MG63 (cell line): ENCODE data around the gene CD84. TPM values are rescaled to one million over a fixed set of nuclear protein-coding genes. Genes with fewer than 3 reads are reported as not detected.

Source experiments
- DNase-seq: peaks from one replicate; pipeline ENCODE4 v3.0.0-alpha.2; 2020
- H3K27me3 ChIP-seq: fragments of 250-450 bp; sonication (Bioruptor Pico); 2 replicates; pipeline ENCODE4 v1.5.1; 2020; ENCODE audit warnings: mild to moderate bottlenecking, moderate library complexity
- H3K36me3 ChIP-seq: fragments of 250-450 bp; sonication (Bioruptor Pico); 2 replicates; pipeline ENCODE4 v1.5.1; 2020; ENCODE audit warnings: mild to moderate bottlenecking, moderate library complexity
- H3K4me3 ChIP-seq: fragments of 250-450 bp; sonication (Bioruptor Pico); 2 replicates; pipeline ENCODE4 v1.5.1; 2020; ENCODE audit warnings: mild to moderate bottlenecking, moderate library complexity
- H3K9me3 ChIP-seq: fragments of 250-450 bp; sonication (Bioruptor Pico); 2 replicates; pipeline ENCODE4 v1.5.1; 2020; ENCODE audit warnings: mild to moderate bottlenecking, moderate library complexity
- total RNA-seq: library from RNA; depleted of rRNA; stranded (reverse); fragments of >200 nt; shearing (Covaris generic); gene quantifications from 2 replicates; pipeline ENCODE4 v1.2.3, GENCODE V29; 2014; ENCODE audit warnings: low replicate concordance

CD84 gene
- total RNA-seq, 1 experiment from 2014 or later: not detected

DNA sequence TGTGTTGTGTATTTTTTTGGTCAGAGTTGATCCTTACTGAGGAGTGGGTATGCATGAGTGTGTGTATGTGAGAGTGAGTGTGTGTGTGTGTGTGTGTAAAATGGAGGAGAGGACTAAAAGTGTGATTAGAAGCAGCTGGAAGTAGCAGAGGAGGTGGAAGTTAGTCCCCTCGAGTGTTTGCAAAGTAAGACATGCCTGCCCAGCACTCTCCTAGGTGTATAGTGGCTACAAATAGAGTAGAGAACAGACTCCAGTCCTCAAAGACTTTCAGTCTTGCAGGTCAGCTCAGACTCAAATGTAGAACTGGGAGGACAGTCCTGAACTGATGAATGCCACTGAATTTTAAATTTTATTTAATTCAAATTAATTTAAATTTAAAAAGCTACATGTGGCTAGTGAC lies 39.0 kb upstream of the CD84 start:
- peaks cover 11% of the 10 kb centered on the region for H3K27me3 ChIP-seq
- H3K9me3 ChIP-seq: no peaks in the 10 kb centered on the region
- no peaks in the 10 kb centered on the region for H3K36me3 ChIP-seq
- no peak overlapping the region for H3K4me3 ChIP-seq
- DNase-seq: no peak

DNA sequence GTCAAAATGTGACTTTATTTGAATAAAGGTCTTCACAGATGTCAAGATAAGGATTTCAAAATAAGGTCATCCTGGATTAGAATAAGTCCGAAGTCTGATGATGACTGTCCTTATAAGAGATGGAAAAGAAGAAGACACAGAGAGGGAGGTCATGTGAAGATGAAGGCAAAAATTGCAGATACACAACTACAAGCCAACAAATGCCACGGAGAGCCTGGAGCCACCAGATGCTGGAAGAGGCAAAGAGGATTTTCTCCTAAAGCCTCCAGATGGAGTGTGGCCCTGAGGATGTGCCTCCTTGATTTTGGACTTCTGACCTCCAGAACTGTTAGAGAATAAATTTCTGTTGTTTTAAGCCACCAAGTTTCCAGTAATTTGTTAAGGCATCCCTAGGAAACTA lies 36.4 kb upstream of the CD84 start:
- Histone ChIP-seq H3K9me3 (no peaks in the 10 kb centered on the region), H3K27me3 (peaks cover 27% of the 10 kb centered on the region), H3K4me3 (no peak overlapping the region), H3K36me3 (no peaks in the 10 kb centered on the region)
- no peak for DNase-seq

DNA sequence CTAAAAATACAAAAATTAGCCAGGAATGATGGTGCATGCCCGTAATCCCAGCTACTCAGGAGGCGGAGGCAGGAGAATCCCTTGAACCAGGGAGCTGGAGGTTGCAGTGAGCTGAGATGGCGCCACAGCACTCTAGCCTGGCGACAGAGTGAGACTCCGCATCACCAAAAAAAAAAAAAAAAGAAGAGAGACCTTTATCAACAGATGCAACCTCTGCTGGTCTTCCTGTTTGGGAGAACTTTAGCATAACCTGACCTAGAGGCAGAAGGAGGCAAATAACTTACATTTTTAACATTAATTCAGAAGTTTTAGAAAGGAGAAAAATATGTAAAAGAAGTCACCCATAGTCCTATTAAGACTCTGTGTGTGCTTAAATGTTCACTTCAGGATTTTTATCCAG lies 35.1 kb upstream of the CD84 start:
- no peak for DNase-seq
- Histone ChIP-seq H3K36me3 (no peaks in the 10 kb centered on the region), H3K4me3 (no peak overlapping the region), H3K9me3 (no peaks in the 10 kb centered on the region), H3K27me3 (peaks cover 27% of the 10 kb centered on the region)

GRCh38 chr1:160612613-160613218 lies 33.4 kb upstream of the CD84 start:
- H3K36me3 ChIP-seq: no peaks in the 10 kb centered on the region
- DNase-seq: no peak
- no peak overlapping the region for H3K4me3 ChIP-seq

DNA sequence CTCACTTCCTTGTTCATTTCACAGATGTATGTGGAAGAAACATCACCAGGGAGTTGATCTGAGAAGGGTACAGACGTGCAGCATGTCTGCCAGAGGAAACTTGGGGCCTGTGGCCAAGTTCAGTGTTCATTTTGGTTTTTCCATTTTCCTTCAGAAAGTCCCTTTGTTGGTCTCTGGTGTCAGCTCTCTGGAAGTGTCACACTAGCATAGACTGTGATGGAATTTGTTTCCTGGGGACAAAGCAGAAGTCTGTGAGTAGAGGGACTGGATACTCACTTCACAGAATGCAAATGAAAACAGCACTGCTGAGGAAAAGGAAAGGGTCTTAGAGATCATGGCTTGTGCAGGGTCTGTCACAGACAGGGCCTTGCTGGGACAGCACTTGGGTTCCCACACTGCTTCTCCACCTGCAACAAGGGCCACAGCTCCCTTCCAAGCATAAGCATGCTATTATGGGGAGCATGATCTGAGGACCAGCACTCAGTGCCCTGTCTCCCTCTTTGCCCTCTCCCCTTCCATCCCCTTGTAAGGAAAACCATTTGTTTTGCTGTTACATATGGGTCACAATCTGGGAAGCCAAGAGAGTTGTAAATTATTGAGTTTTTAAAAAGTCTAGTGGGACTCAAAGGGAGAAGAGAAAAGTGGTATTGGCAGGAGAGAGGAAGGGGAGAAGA lies 31.4 kb upstream of the CD84 start:
- no peak for DNase-seq
- Histone ChIP-seq H3K4me3 (no peak overlapping the region), H3K36me3 (no peaks in the 10 kb centered on the region), H3K27me3 (peaks cover 33% of the 10 kb centered on the region), H3K9me3 (no peaks in the 10 kb centered on the region)

More at GRCh38 chr1:160612613-160613218, 33.4 kb upstream of the CD84 start:
- H3K9me3 ChIP-seq: no peaks in the 10 kb centered on the region
- H3K27me3 ChIP-seq: peaks cover 33% of the 10 kb centered on the region

GRCh38 chr1:160608941-160609340 lies 29.6 kb upstream of the CD84 start:
- Histone ChIP-seq H3K4me3 (no peak overlapping the region), H3K36me3 (no peaks in the 10 kb centered on the region), H3K9me3 (no peaks in the 10 kb centered on the region), H3K27me3 (peaks cover 27% of the 10 kb centered on the region)
- DNase-seq: no peak

GRCh38 chr1:160608514-160608913 lies 29.2 kb upstream of the CD84 start:
- Histone ChIP-seq H3K27me3 (peaks cover 23% of the 10 kb centered on the region), H3K9me3 (no peaks in the 10 kb centered on the region), H3K4me3 (no peak overlapping the region), H3K36me3 (no peaks in the 10 kb centered on the region)
- no peak for DNase-seq

GRCh38 chr1:160608057-160608456 lies 28.8 kb upstream of the CD84 start:
- no peaks in the 10 kb centered on the region for H3K36me3 ChIP-seq
- H3K9me3 ChIP-seq: no peaks in the 10 kb centered on the region
- H3K27me3 ChIP-seq: peaks cover 19% of the 10 kb centered on the region
- no peak overlapping the region for H3K4me3 ChIP-seq
- DNase-seq: no peak

DNA sequence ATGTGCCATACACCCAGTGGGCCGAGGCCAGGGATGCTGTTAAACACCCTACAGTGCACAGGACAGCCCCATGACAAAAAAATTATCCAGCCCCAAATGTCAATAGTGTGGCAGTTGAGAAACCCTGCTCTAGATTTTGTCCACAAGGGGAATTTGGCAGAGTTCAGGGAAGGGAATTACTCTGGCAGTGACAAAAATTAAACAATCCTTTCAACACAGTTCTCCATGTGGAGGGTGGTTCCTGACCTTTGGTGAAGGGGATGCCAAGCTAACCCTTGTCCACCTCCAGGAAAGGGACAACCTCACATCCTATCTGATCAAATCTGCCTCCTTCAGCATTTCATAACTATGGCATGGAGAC lies 28.4 kb upstream of the CD84 start:
- Histone ChIP-seq H3K4me3 (no peak overlapping the region), H3K27me3 (peaks cover 15% of the 10 kb centered on the region), H3K9me3 (no peaks in the 10 kb centered on the region), H3K36me3 (no peaks in the 10 kb centered on the region)
- DNase-seq: no peak

DNA sequence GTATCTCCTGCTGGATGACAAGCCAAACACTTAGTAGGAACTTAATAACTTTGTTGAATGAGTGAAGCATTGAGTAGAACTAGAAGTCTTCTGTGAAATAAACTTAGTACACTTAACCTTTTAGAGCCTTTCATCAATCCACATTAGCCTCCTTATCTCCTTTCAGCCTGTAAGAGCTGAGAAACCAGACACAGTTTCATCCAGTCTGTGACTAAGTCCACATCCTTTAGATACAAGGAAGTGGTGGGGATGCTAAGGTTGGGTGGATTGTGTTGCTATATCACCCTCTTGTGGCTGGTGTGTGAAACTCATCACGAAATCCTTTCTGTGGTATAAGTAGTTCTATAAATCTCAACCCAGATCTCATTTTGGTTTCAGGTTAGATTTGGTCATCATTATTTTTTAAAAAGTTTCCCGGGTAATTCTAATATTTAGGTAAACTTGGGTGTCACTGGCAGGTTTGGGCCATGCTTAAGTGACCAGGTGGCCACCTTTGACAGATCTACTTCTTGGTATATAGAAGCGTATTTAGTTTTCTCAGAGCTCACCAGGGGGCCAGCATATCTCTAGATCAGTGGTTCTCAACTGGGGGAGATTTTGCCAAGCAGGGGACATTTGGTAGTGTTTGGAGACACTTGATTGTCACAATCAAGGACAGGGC lies 27.8 kb upstream of the CD84 start:
- H3K27me3 ChIP-seq: peaks cover 11% of the 10 kb centered on the region
- H3K9me3 ChIP-seq: no peaks in the 10 kb centered on the region
- no peaks in the 10 kb centered on the region for H3K36me3 ChIP-seq
- peak; percentile 38 for DNase-seq
- H3K4me3 ChIP-seq: no peak overlapping the region

GRCh38 chr1:160606611-160607010 lies 27.3 kb upstream of the CD84 start:
- peaks cover 10% of the 10 kb centered on the region for H3K27me3 ChIP-seq
- H3K36me3 ChIP-seq: no peaks in the 10 kb centered on the region
- H3K4me3 ChIP-seq: no peak overlapping the region
- H3K9me3 ChIP-seq: no peaks in the 10 kb centered on the region
- DNase-seq: no peak

DNA sequence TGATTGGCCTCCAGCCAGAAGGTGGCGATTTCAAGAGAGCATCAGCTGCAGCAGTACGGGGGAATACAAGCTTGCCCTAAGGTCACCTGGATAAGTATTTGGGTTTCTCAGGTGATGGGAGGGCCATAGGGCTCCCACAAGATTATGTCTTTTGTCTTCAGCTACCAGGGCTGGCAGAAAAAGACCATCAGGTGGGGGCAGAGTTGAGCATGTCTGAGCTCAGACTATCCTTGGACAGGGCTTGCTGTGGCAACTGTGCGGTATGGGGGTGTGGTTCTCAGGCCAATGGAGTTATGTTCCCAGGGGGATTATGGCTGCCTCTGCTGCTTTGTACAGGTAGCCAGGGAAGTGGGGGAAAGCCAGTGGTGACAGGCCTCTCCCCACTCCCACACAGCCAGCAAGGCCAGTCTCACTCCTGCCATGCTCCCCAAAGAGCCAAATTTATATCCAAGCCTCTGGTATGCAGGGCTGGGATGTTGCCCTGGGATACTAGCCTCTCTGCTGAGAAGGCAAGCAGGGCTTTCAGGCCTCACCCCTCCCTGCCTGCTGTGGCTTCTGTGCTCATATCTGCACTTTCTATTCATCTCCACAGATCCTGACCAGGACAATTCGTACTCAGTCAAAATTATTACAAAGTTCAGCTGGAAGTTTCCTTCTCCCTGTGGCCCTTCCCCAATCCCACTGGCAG lies 26.6 kb upstream of the CD84 start:
- no peak for DNase-seq
- Histone ChIP-seq H3K27me3 (peaks cover 7% of the 10 kb centered on the region; the same call in 1 of the 2 replicates), H3K4me3 (no peak overlapping the region), H3K36me3 (no peaks in the 10 kb centered on the region), H3K9me3 (no peaks in the 10 kb centered on the region; the same call in 1 of the 2 replicates)

DNA sequence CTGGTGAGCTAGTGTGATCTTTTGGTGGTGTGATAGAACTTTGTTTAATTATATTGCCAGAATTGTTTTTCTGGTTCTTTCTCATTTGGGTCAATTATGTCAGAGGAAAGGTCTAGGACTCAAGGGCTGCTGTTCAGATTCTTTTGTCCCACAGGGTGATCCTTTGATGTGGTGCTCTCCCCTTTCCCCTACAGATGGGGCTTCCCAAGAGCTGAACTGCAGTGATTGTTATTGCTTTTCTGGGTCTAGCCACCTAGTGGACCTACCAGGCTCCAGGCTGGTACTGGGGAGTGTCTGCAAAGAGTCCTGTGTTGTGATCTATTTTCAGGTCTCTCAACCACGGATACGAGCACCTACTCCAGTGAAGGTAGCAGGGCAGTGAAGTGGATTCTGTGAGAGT lies 25.9 kb upstream of the CD84 start:
- H3K9me3 ChIP-seq: no peaks in the 10 kb centered on the region; the same call in 1 of the 2 replicates
- peaks cover 6% of the 10 kb centered on the region; the same call in 1 of the 2 replicates for H3K27me3 ChIP-seq
- H3K4me3 ChIP-seq: no peak overlapping the region
- no peaks in the 10 kb centered on the region for H3K36me3 ChIP-seq
- DNase-seq: no peak

- H3K36me3 ChIP-seq: no peaks in the 10 kb centered on the region
Measured at GRCh38 chr1:160597705-160598104, 18.4 kb upstream of the CD84 start.

DNA sequence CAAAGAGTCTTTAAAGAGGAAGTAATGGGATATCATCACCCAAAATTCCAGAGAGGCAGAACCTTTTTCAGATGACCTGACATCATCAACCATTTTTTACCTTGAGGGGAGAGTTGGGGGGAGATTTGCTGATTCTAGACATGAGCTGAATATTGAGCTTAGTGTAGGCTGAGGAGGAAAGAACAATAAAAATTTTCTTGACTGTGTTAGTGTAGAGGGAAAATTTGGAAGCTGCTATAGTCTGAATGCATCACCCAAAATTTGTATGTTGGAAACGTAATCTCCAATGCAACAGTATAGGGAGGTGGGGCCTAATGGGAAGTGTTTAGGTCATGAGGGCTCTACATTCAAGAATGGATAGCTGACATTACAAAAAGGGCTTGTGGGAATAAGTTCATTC lies 17.8 kb upstream of the CD84 start:
- Histone ChIP-seq H3K4me3 (no peak overlapping the region), H3K36me3 (no peaks in the 10 kb centered on the region), H3K9me3 (peaks cover 2% of the 10 kb centered on the region; the same call in 1 of the 2 replicates), H3K27me3 (no peaks in the 10 kb centered on the region)
- DNase-seq: no peak

More at GRCh38 chr1:160597705-160598104, 18.4 kb upstream of the CD84 start:
- Histone ChIP-seq H3K27me3 (no peaks in the 10 kb centered on the region), H3K4me3 (no peak overlapping the region), H3K9me3 (peaks cover 2% of the 10 kb centered on the region; the same call in 1 of the 2 replicates)
- DNase-seq: no peak

DNA sequence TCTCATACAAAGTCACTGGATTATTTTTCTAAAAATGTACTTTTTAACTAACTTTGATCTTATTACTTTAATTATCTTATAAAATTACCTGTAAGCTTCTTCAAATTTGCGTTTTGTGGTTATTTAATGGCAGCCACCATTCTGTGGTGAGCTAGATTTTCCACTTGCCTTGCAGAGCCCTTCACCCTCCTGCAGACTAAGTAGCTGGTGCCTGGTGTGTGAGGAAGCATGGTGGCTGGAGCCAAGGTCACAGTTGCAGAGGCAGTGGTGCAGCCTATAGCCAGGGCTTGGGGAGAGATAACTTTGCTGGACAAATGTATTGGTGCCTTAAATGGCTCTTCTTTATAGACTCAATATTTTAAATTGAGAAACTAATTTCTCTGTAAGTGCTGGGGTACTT lies 11.2 kb upstream of the CD84 start:
- no peak overlapping the region for H3K4me3 ChIP-seq
- H3K27me3 ChIP-seq: 0 out of 2 replicates have a peak, but pooled peaks cover 4% of the 10 kb centered on the region
- 0 out of 2 replicates have a peak, but pooled peaks cover 2% of the 10 kb centered on the region for H3K9me3 ChIP-seq
- no peak for DNase-seq
- H3K36me3 ChIP-seq: no peaks in the 10 kb centered on the region

- Histone ChIP-seq H3K36me3 (no peaks in the 10 kb centered on the region), H3K9me3 (0 out of 2 replicates have a peak, but pooled peaks cover 2% of the 10 kb centered on the region), H3K27me3 (peaks cover 4% of the 10 kb centered on the region; the same call in 1 of the 2 replicates), H3K4me3 (no peak overlapping the region)
- DNase-seq: no peak
Measured at GRCh38 chr1:160588468-160588867, 9.2 kb upstream of the CD84 start.
